ENCODE data around the gene PLXNA2.

The PLXNA2 gene

GRCh38 chr1:208108213-208108608 is 136.0 kb downstream of the PLXNA2 start:
- no peak for DNase-seq

GRCh38 chr1:208107425-208108212 is 136.6 kb downstream of the PLXNA2 start:
- DNase-seq: no peak

- DNase-seq: no peak
These were observed 138.0 kb downstream of the PLXNA2 start for GRCh38 chr1:208106218-208106617.

GRCh38 chr1:208105756-208106155 is 138.4 kb downstream of the PLXNA2 start:
- no peak for DNase-seq

GRCh38 chr1:208103597-208104513 is 140.3 kb downstream of the PLXNA2 start:
- DNase-seq: no peak

DNA sequence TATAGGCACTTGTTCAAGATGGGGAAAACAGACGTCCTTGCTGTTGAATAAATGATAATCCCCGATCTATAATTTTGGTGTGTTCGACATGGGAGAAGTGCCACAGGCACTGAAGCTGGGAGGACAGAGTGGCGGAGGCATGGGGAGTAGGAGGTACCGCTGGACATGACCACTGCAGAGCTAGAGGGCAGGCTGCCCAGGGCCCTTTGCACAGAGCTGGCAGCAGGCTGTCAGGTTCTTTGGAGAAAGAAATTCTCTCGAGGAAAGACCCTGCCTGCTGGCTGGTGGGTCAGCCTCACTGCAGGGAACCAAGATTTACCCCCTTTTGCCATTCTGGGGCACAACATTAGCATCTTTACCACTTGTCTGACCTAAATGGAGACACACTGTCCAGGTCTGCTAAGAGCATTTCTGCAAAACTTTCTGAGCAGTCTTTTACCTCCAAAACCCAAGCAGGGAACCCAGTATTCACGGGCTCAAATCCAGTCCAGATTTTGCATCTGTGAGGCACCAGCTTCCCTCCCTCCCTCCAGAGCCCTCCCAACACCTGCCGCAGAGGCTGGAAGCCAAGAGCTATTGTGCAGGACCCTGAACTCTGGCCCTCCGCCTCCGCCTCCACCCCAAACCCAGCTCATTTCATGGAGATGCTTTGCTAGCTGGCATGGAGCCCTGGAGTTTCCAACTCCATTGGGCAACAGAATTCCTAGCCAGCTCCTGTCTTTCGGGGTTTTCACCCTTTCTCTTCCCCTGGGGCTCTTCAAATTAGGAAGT is 142.3 kb downstream of the PLXNA2 start:
- DNase-seq: no peak

GRCh38 chr1:208100906-208101305 is 143.3 kb downstream of the PLXNA2 start:
- DNase-seq: no peak

DNA sequence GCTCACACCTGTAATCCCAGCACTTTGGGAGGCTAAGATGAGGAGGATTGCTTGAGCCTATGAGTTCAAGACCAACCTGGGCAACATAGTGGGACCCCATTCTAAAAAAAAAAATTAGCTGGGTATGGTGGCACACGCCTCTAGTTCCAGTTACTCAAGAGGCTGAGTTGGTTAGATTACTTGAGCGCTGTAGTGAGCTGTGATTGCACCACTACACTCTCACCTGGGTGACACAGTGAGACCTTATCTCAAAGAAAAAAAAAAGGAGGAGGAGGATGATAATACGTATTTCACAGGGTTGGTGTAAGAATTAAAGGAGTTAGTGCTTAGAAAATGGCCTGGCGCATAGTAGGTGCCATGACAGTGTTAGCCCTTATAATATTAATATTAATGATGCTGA is 144.1 kb downstream of the PLXNA2 start:
- DNase-seq: no peak

- DNase-seq: no peak
These were observed 145.4 kb downstream of the PLXNA2 start for GRCh38 chr1:208098773-208099172.

DNA sequence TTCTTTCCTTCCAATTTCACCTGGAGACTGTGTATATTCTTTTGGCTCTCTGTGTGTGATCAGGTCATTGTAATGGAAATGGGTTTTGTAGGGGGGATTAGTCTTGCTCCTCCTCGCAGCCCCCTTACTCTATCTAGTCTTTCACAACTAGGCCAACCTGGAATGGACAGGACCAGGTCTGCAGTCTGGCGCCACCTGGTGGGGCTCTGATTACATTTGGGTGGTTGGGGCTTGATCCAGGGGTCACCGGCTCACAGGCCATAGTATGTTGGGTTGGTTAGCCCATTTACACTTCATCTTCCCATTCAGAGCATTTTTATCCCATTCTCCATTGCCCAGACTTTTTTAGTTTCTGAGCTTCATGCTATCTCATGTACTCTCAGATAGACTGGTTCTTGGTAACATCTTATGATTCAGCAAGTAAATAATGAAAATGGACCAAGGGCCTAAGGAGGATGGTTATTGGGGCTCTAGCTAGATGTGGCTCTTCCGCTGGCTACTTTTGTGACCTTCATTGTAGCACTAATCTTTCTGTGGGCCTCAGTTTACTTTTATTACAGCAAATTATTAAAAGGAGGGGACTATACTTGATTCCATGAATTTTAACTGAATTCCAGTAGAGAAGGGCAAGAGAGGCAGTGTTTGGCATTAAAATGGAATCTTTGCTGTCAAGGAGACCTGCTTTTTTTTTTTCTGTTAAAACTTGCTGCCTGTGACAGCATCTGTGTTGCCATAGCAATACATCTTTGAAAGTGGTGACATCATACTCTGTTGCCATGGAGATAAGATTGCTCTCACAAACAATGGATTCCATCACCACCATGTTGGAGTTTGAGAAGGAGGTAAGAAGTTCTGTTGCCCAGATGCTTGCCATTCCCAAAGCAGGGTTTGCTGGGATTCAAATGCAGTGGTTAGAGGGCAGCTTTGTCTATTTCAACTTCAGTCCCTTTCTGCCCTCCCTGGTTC is 150.1 kb downstream of the PLXNA2 start:
- DNase-seq: peak; percentile 77

DNA sequence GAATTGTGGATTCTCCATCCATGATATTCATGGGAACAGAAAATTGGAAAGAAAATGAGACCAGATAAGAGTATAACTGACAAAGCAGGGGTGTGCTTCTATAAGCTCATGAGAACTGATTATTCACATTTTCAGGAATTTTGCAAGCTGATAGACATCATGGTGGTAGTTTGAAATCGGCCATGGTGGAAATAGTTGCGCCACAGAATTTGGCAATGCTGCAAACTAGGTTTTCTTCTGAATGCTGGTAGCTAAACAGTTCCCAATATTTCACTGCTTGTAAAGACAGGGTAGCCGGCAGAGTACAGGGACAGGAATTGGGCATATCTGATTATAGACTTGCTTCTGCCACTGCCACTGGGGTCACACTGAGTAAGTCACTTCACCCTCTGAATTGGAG is 151.1 kb downstream of the PLXNA2 start:
- no peak for DNase-seq

GRCh38 chr1:208090388-208091301 is 153.5 kb downstream of the PLXNA2 start:
- DNase-seq: no peak

GRCh38 chr1:208089761-208090370 is 154.3 kb downstream of the PLXNA2 start:
- DNase-seq: no peak

- DNase-seq: no peak
These were observed 155.0 kb downstream of the PLXNA2 start for GRCh38 chr1:208089149-208089548.

GRCh38 chr1:208088319-208088718 is 155.9 kb downstream of the PLXNA2 start:
- no peak for DNase-seq

DNA sequence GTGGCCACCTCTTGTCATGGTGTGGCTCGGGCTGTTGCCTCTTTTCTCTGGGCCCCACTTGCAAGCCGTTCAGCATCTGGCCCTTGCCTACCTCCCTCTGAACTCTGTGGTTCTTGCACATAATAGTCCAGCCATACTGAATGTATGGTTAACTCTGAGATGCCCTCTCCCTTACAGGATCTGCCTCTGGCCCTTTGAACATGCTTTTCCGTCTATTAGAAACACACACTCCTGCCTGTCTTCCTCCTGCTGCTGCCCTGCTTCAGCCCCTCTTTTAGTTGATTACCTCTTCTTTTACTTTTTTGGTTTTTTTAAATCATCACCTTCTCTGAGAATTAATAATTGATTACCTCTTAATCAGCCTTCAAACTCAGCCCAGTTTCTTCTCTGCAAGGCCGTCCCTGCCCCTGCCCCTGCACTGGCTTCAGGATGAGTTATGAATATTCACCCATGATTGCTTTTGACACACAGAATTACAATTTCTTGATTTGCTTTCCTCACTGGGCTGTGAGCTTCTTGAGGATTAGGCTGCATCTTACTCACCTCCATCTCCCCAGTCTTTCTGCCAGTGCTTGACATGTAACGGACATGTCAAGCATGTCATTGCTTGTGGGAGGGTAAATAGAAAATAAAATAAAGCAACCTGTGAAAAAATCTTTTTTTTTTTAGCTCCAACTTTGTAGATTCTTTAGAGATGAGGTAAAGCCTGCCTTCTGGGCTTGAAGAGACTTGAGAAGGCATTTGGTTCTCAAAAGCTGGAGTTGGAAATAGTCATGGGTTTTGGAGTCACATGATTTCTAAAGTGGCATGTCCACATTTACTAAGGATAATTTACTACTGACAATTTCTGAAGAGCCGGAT is 158.3 kb downstream of the PLXNA2 start:
- no peak for DNase-seq

DNA sequence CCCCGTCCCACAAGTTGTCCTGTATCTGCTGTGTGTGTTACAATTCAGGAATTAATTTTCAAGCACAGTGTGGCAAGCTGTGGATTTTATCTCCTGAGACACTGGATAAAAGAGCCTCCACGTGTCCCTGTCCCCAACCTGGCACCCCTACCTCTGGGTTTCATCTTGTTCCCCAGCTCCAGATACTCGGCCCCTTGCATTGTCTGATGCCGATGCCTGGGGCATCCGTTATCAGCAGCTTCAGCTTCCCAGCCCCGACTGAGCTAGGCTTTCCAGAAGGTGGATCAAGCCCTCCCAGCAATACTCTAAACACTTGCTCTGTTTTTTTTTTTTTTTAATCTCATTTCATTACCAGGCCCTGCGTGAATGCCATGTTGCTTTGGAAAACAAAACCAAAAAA is 159.4 kb downstream of the PLXNA2 start:
- no peak for DNase-seq

- no peak for DNase-seq
These were observed 160.0 kb downstream of the PLXNA2 start for GRCh38 chr1:208084220-208084619.

GRCh38 chr1:208083715-208084085 is 160.5 kb downstream of the PLXNA2 start:
- DNase-seq: no peak
